DOHH2 (cell line): Measurements from ENCODE around the gene PIGQ.

Experiments used
- H3F3A ChIP-seq: fragments of 200-600 bp; sonication (generic), shearing (Covaris generic); 2 replicates; pipeline ENCODE4 v1.6.0; 2016; ENCODE audit warnings: antibody characterized with exemption, mild to moderate bottlenecking; ENCODE audit not compliant: control insufficient read depth, insufficient read depth
- H3K27ac ChIP-seq: fragments of 200-600 bp; sonication (generic); 2 replicates; pipeline ENCODE4 v1.5.1; 2014; ENCODE audit warnings: low read depth, mild to moderate bottlenecking, low read length, moderate library complexity
- H3K27me3 ChIP-seq: fragments of 200-600 bp; sonication (generic); 2 replicates; pipeline ENCODE4 v1.6.1; 2014; ENCODE audit warnings: mild to moderate bottlenecking, low read length, mixed read lengths; ENCODE audit not compliant: control insufficient read depth
- H3K36me3 ChIP-seq: fragments of 200-600 bp; sonication (generic); 2 replicates; pipeline ENCODE4 v1.6.1; 2014; ENCODE audit warnings: mild to moderate bottlenecking, low read length, moderate library complexity, mixed read lengths; ENCODE audit not compliant: control insufficient read depth
- H3K4me1 ChIP-seq: fragments of 200-600 bp; sonication (generic); 2 replicates; pipeline ENCODE4 v1.6.1; 2014; ENCODE audit warnings: mild to moderate bottlenecking, low read length, mixed read lengths; ENCODE audit not compliant: control insufficient read depth
- H3K4me2 ChIP-seq: fragments of 200-600 bp; sonication (generic); 2 replicates; pipeline ENCODE4 v1.6.0; 2014; ENCODE audit warnings: mild to moderate bottlenecking, low read length, moderate library complexity
- H3K4me3 ChIP-seq: fragments of 200-600 bp; sonication (generic); 2 replicates; pipeline ENCODE4 v1.5.1; 2014; ENCODE audit warnings: mild to moderate bottlenecking, low read length, mixed read lengths
- H3K79me2 ChIP-seq: fragments of 200-600 bp; sonication (generic); 2 replicates; pipeline ENCODE4 v1.6.1; 2014; ENCODE audit warnings: mild to moderate bottlenecking, low read length, mixed read lengths; ENCODE audit not compliant: control insufficient read depth
- H3K9me2 ChIP-seq: fragments of 200-600 bp; sonication (generic); replicated peaks from 2 replicates; pipeline ENCODE4 v1.6.1; 2014; ENCODE audit warnings: mild to moderate bottlenecking, low read length, mixed read lengths; ENCODE audit not compliant: control insufficient read depth
- H3K9me3 ChIP-seq: fragments of 200-600 bp; sonication (generic); 2 replicates; pipeline ENCODE4 v1.6.1; 2014; ENCODE audit warnings: antibody characterized with exemption, low read length, mixed read lengths; ENCODE audit not compliant: control insufficient read depth, insufficient read depth
- H4K20me1 ChIP-seq: fragments of 200-600 bp; sonication (generic); 2 replicates; pipeline ENCODE4 v1.6.0; 2014; ENCODE audit warnings: low read depth, mild to moderate bottlenecking, antibody characterized with exemption, low read length, moderate library complexity; ENCODE audit not compliant: control insufficient read depth, insufficient read depth
- EZH2phosphoT487 ChIP-seq: fragments of 200-600 bp; sonication (generic); IDR thresholded peaks from 2 replicates; pipeline ENCODE4 v1.6.1; 2017; ENCODE audit warnings: borderline replicate concordance, mild to moderate bottlenecking, antibody characterized with exemption, low read length, moderate library complexity, mixed read lengths
- TF ChIP-seq, protein P1 (sequence below): fragments of 200-600 bp; sonication (generic); IDR thresholded peaks from one replicate; pipeline ENCODE4 v1.5.1; 2014; ENCODE audit warnings: antibody characterized with exemption, mild to moderate bottlenecking, low read depth, low read length; ENCODE audit not compliant: poor library complexity, severe bottlenecking

The PIGQ gene

DNA sequence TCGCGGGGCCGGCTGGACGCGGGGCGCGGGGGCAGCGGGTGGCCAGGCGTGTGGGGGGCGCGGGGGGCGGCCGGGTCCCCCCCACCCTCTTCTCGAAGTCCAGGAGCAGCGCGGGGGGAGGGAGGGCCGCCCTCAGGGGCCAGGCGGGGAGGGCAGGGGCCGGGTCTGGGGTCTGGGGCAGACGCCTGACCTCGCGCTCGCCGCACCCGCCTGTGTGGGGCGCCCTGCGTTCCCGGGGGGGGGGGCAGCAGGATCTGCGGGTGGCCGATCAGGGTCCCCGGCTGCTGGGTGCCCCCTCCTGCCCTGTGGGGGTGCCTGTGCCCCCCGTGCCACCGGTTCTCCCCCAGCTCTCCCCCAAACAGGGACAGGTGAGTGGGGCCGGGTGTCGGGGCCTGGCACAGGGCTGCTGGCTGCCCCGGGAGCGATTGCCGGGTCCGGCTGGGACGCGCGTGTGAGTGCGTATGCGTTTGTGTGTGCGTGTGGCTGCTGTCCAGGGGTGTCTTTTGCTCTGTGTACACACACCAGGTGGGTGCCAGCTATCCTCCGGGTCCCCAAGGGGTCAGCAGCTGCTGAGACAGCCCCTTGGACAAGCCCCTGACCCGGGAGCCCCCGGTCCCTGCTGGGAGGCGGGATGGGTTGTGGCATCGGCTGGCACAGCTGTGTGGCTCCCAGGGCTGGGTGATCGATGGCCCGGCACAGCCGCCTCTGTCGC is 8.9 kb upstream of the PIGQ start:
- no peak overlapping the region for H3K4me2 ChIP-seq
- H3K9me2 ChIP-seq, result no peaks in the 10 kb centered on the region
- no peaks in the 10 kb centered on the region for H3K79me2 ChIP-seq
- no peaks in the 10 kb centered on the region for H3F3A ChIP-seq
- no peaks in the 10 kb centered on the region for H3K36me3 ChIP-seq
- peaks cover 6% of the 10 kb centered on the region for H3K27me3 ChIP-seq
- peaks cover 9% of the 10 kb centered on the region for H3K4me1 ChIP-seq
- no peak overlapping the region for H3K27ac ChIP-seq
- H3K4me3 ChIP-seq, result no peak overlapping the region
- H3K9me3 ChIP-seq, result no peaks in the 10 kb centered on the region
- H4K20me1 ChIP-seq, result no peaks in the 10 kb centered on the region
- TF ChIP-seq EZH2phosphoT487, result no peak
- TF ChIP-seq, protein P1, sequence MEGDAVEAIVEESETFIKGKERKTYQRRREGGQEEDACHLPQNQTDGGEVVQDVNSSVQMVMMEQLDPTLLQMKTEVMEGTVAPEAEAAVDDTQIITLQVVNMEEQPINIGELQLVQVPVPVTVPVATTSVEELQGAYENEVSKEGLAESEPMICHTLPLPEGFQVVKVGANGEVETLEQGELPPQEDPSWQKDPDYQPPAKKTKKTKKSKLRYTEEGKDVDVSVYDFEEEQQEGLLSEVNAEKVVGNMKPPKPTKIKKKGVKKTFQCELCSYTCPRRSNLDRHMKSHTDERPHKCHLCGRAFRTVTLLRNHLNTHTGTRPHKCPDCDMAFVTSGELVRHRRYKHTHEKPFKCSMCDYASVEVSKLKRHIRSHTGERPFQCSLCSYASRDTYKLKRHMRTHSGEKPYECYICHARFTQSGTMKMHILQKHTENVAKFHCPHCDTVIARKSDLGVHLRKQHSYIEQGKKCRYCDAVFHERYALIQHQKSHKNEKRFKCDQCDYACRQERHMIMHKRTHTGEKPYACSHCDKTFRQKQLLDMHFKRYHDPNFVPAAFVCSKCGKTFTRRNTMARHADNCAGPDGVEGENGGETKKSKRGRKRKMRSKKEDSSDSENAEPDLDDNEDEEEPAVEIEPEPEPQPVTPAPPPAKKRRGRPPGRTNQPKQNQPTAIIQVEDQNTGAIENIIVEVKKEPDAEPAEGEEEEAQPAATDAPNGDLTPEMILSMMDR, result no peak

- Histone ChIP-seq H3K36me3 (no peaks in the 10 kb centered on the region), H3K27ac (no peak overlapping the region), H3K9me3 (no peaks in the 10 kb centered on the region), H3K79me2 (no peaks in the 10 kb centered on the region), H3K27me3 (peaks cover 6% of the 10 kb centered on the region), H3K4me2 (no peak overlapping the region), H3K9me2 (no peaks in the 10 kb centered on the region), H3F3A (no peaks in the 10 kb centered on the region), H3K4me1 (peaks cover 15% of the 10 kb centered on the region), H4K20me1 (no peaks in the 10 kb centered on the region), H3K4me3 (no peak overlapping the region)
- no peak for TF ChIP-seq EZH2phosphoT487
- TF ChIP-seq, protein P1, result no peak
Measured at GRCh38 chr16:561413-561794, 8.4 kb upstream of the PIGQ start.

GRCh38 chr16:561957-562938 is 7.5 kb upstream of the PIGQ start:
- H3K4me1 ChIP-seq, result peaks cover 23% of the 10 kb centered on the region
- H3K36me3 ChIP-seq, result no peaks in the 10 kb centered on the region

More at GRCh38 chr16:561957-562938, 7.5 kb upstream of the PIGQ start:
- no peak overlapping the region for H3K4me2 ChIP-seq
- H3K79me2 ChIP-seq, result no peaks in the 10 kb centered on the region
- H3K27me3 ChIP-seq, result peaks cover 6% of the 10 kb centered on the region
- H3F3A ChIP-seq, result no peaks in the 10 kb centered on the region
- H3K9me3 ChIP-seq, result no peaks in the 10 kb centered on the region
- no peaks in the 10 kb centered on the region for H4K20me1 ChIP-seq
- H3K9me2 ChIP-seq, result no peaks in the 10 kb centered on the region
- TF ChIP-seq EZH2phosphoT487, result no peak
- TF ChIP-seq, protein P1, result no peak
- no peak overlapping the region for H3K4me3 ChIP-seq
- H3K27ac ChIP-seq, result no peak overlapping the region
